PFSK-1 (cell line): Measurements from ENCODE around the gene STK32A.

Source experiments
- POLR2AphosphoS5 ChIP-seq: IDR thresholded peaks from 2 replicates; pipeline ENCODE4 v1.6.1; 2012; ENCODE audit warnings: low read depth, mild to moderate bottlenecking, control low read depth, low read length, moderate library complexity
- REST ChIP-seq, 2 experiments: IDR thresholded peaks; 2 replicates each; pipeline versions ENCODE4 v1.6.1 to v1.8.0; 2011 to 2012; ENCODE audit warnings: low read depth in 2 of 2, low read length in 2 of 2, control low read depth in 1 of 2, inconsistent platforms in 1 of 2, mild to moderate bottlenecking in 1 of 2, moderate library complexity in 1 of 2; ENCODE audit not compliant: insufficient read depth in 1 of 2
- SIN3A ChIP-seq: IDR thresholded peaks from 2 replicates; pipeline ENCODE4 v1.6.1; 2012; ENCODE audit warnings: mild to moderate bottlenecking, low read length, moderate library complexity, borderline replicate concordance; ENCODE audit not compliant: insufficient read depth
- TAF1 ChIP-seq: IDR thresholded peaks from 2 replicates; pipeline ENCODE4 v1.6.1; 2012; ENCODE audit warnings: low read length, control low read depth, borderline replicate concordance; ENCODE audit not compliant: insufficient read depth

DNA sequence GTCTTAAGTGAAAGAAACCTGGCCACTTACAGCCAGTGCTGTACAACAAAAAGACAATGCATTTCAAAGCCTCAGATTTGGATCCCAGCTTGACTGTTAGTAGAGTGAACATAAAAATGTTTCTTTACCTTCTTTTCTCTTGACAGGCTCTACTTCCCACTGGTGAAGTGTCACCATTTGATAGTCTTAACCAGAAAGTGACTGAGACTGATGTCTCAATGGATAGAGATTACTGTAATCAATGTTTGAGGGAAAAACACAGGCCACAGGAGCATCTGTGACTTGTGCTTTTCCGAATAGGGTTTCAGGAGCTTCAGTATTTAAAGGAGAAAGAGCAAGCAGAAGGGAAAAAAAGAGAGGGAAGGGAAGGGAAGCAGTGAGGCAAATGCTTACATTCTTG lies 41.7 kb upstream of the STK32A start:
- TF ChIP-seq TAF1 = no peak
- no peak for TF ChIP-seq POLR2AphosphoS5
- no peak for TF ChIP-seq REST (IDR thresholded peaks at IDR 0.05; ENCODE audit: insufficient read depth in 1 of 2, low read depth in 2 of 2, low read length in 2 of 2)
- TF ChIP-seq SIN3A = no peak
